HepG2 (cell line): ENCODE results near the gene ZCCHC17. TPM values are rescaled to one million over a fixed set of nuclear protein-coding genes. Genes with fewer than 3 reads are reported as not detected.

Source experiments
- AFF4 ChIP-seq: sonication (generic); formaldehyde crosslinking; IDR thresholded peaks from 2 replicates; pipeline ENCODE4 v1.4.0; 2020; ENCODE audit warnings: missing genetic modification reagents
- ARNTL ChIP-seq: sonication (generic); formaldehyde crosslinking; IDR thresholded peaks from 2 replicates; pipeline ENCODE4 v1.4.0; 2020; ENCODE audit warnings: mild to moderate bottlenecking, missing genetic modification reagents
- CEBPG ChIP-seq: IDR thresholded peaks from 2 replicates; pipeline ENCODE4 v1.6.1; 2016
- E2F5 ChIP-seq: sonication (generic); formaldehyde crosslinking; conservative IDR thresholded peaks from 2 replicates; pipeline ENCODE4 v1.4.0; 2020; ENCODE audit warnings: missing genetic modification reagents
- GATAD1 ChIP-seq: IDR thresholded peaks from 2 replicates; pipeline ENCODE4 v1.6.1; 2016; ENCODE audit warnings: missing genetic modification reagents, missing compliant biosample characterization
- GMEB2 ChIP-seq: IDR thresholded peaks from 2 replicates; pipeline ENCODE4 v1.6.1; 2016; ENCODE audit warnings: missing biosample characterization, missing genetic modification reagents, low read depth
- KDM5A ChIP-seq: fragments of 200-600 bp; sonication (generic); IDR thresholded peaks from 2 replicates; pipeline ENCODE4 v1.7.0; 2018; ENCODE audit warnings: antibody characterized with exemption, mild to moderate bottlenecking, low read length, borderline replicate concordance
- KLF11 ChIP-seq: IDR thresholded peaks from 2 replicates; pipeline ENCODE4 v1.6.1; 2016; ENCODE audit warnings: missing compliant biosample characterization
- RARA ChIP-seq: IDR thresholded peaks from 2 replicates; pipeline ENCODE4 v1.6.1; 2016; ENCODE audit warnings: missing genetic modification reagents, missing compliant biosample characterization
- THAP9 ChIP-seq: sonication (generic); formaldehyde crosslinking; IDR thresholded peaks from 2 replicates; pipeline ENCODE4; 2020; ENCODE audit warnings: missing genetic modification reagents, mild to moderate bottlenecking, borderline replicate concordance
- ZBTB43 ChIP-seq: sonication (generic); formaldehyde crosslinking; conservative IDR thresholded peaks from 2 replicates; pipeline ENCODE4 v1.4.0; 2020; ENCODE audit warnings: missing genetic modification reagents
- ZNF274 ChIP-seq: sonication (generic); formaldehyde crosslinking; IDR thresholded peaks from 2 replicates; pipeline ENCODE4 v1.5.1; 2020; ENCODE audit warnings: mild to moderate bottlenecking, missing genetic modification reagents
- ZNF317 ChIP-seq: sonication (generic); formaldehyde crosslinking; IDR thresholded peaks from 2 replicates; pipeline ENCODE4 v1.5.0; 2020; ENCODE audit warnings: mild to moderate bottlenecking, missing genetic modification reagents
- ZNF441 ChIP-seq: sonication (generic); formaldehyde crosslinking; IDR thresholded peaks from 2 replicates; pipeline ENCODE4 v1.7.0; 2021; ENCODE audit warnings: missing genetic modification reagents, borderline replicate concordance
- ZNF512 ChIP-seq: sonication (generic); formaldehyde crosslinking; IDR thresholded peaks from 2 replicates; pipeline ENCODE4 v1.4.0; 2020; ENCODE audit warnings: mild to moderate bottlenecking, missing genetic modification reagents
- ZNF577 ChIP-seq: sonication (generic); formaldehyde crosslinking; IDR thresholded peaks from 2 replicates; pipeline ENCODE4 v1.4.0; 2020; ENCODE audit warnings: mild to moderate bottlenecking, low read depth, missing genetic modification reagents, borderline replicate concordance
- ZNF619 ChIP-seq: sonication (generic); formaldehyde crosslinking; IDR thresholded peaks from 2 replicates; pipeline ENCODE4 v1.4.0; 2020; ENCODE audit warnings: mild to moderate bottlenecking, missing genetic modification reagents
- polyA plus RNA-seq, 8 experiments: library from polyadenylated mRNA; depleted of rRNA in 3 of 8; stranded (reverse) in 7 of 8; unstranded in 1 of 8; fragments of >200 nt; fragmentation: Illumina TruSeq in 4 of 8; extraction: Trizol in 4 of 8; gene quantifications; 2 replicates each; pipeline versions ENCODE4 v1.2.1 to v1.2.3, GENCODE V29; 2011 to 2016; ENCODE audit warnings: low read depth in 4 of 8, missing spikeins in 1 of 8, mixed read lengths in 1 of 8; ENCODE audit not compliant: insufficient read depth in 1 of 8
- total RNA-seq, 5 experiments: library from RNA; depleted of rRNA; stranded (reverse); fragments of >200 nt; fragmentation: Illumina TruSeq; extraction: Trizol; gene quantifications; 2 replicates each; pipeline ENCODE4 v1.2.3, GENCODE V29; 2016; ENCODE audit warnings: low read depth in 1 of 5

ZCCHC17 gene
- total and polyA plus RNA-seq, 2 of the 13 experiments (the other 11 are each of a cell fraction or from before 2014, with no cell fraction given), result 20.5 to 53.0 TPM

GRCh38 chr1:31394584-31395193 is 97.9 kb downstream of the ZCCHC17 start (continued):
- TF ChIP-seq E2F5 (CRISPR knock-in tag) (0 out of 2 replicates have a peak, but pooled peaks have one; percentile 43), GATAD1 (CRISPR knock-in tag) (peak; percentile 35; the same call in 1 of the 2 replicates), KLF11 (CRISPR knock-in tag) (no peak), ZNF577 (CRISPR knock-in tag) (no peak), RARA (CRISPR knock-in tag) (no peak; the same call in 1 of the 2 replicates), ZNF441 (CRISPR knock-in tag) (no peak), ZNF512 (no peak), CEBPG (CRISPR knock-in tag) (no peak), ARNTL (CRISPR knock-in tag) (no peak), AFF4 (no peak), ZNF317 (CRISPR knock-in tag) (no peak), KDM5A (no peak), ZNF619 (0 out of 2 replicates have a peak, but pooled peaks have one; percentile 22), ZNF274 (CRISPR knock-in tag) (peak; percentile 76; the same call in 1 of the 2 replicates), ZBTB43 (CRISPR knock-in tag) (no peak), THAP9 (CRISPR knock-in tag) (peak; percentile 33; the same call in 1 of the 2 replicates), GMEB2 (CRISPR knock-in tag) (no peak)
